IMR-90 (cell line): ENCODE measurements around the gene ANKRD44. TPM values are rescaled to one million over a fixed set of nuclear protein-coding genes. Genes with fewer than 3 reads are reported as not detected.

Source experiments
- ATAC-seq: fragments of 200-7000 bp; cut with Tn5 transposase; 2 replicates; pipeline ENCODE4 v1.9.1; 2020; ENCODE audit warnings: low read depth, mild to moderate bottlenecking, moderate library complexity
- BruUV-seq: library from RNA; stranded (reverse); fragments of 400-500 nt; replicated peaks from 2 replicates; lab custom pipeline; 2021; lab: Mats Ljungman, UMichigan
- CTCF ChIA-PET: fragments of 300-600 bp; formaldehyde crosslinking; extraction: SDS; loops from one replicate; lab custom pipeline; 2021; ENCODE audit warnings: antibody characterized with exemption; lab: Yijun Ruan, JAX
- POLR2A ChIA-PET: fragments of 300-600 bp; sonication (Branson Sonifier 250); formaldehyde crosslinking; loops from one replicate; lab custom pipeline; 2022; ENCODE audit warnings: antibody characterized with exemption; ENCODE audit not compliant: unreplicated experiment; lab: Charles Lee
- DNase-seq: peaks from one replicate; pipeline ENCODE4 v3.0.0; 2013
- H2AFZ ChIP-seq: replicated peaks from 2 replicates; pipeline ENCODE3; 2013; ENCODE audit warnings: low read length, mild to moderate bottlenecking; ENCODE audit not compliant: poor library complexity
- H2AK5ac ChIP-seq: 2 replicates; pipeline ENCODE4 v1.6.1; 2013; ENCODE audit warnings: low read depth, low read length, inconsistent platforms
- H2AK9ac ChIP-seq: replicated peaks from 2 replicates; pipeline ENCODE3; 2013; ENCODE audit warnings: mild to moderate bottlenecking, low read depth, low read length, moderate library complexity; ENCODE audit not compliant: poor library complexity
- H2BK120ac ChIP-seq: 2 replicates; pipeline ENCODE4 v1.6.1; 2013; ENCODE audit warnings: low read depth, low read length, inconsistent platforms
- H2BK15ac ChIP-seq: 3 replicates; pipeline ENCODE4 v1.6.1; 2013; ENCODE audit warnings: low read depth, low read length, inconsistent platforms
- H2BK20ac ChIP-seq: 2 replicates; pipeline ENCODE4 v1.6.1; 2013; ENCODE audit warnings: low read depth, mild to moderate bottlenecking, inconsistent platforms, low read length, moderate library complexity
- H2BK5ac ChIP-seq: 2 replicates; pipeline ENCODE4 v1.6.1; 2013; ENCODE audit warnings: mild to moderate bottlenecking, low read depth, low read length, inconsistent platforms; ENCODE audit not compliant: poor library complexity, severe bottlenecking
- H3K14ac ChIP-seq: replicated peaks from 2 replicates; pipeline ENCODE4 v1.6.1; 2013; ENCODE audit warnings: low read depth, low read length, inconsistent platforms
- H3K18ac ChIP-seq: 2 replicates; pipeline ENCODE4 v1.6.1; 2013; ENCODE audit warnings: low read depth, low read length, control low read depth
- H3K23ac ChIP-seq: 2 replicates; pipeline ENCODE4 v1.6.1; 2013; ENCODE audit warnings: low read depth, low read length, inconsistent platforms
- H3K27ac ChIP-seq: 2 replicates; pipeline ENCODE4 v1.5.1; 2013; ENCODE audit warnings: mild to moderate bottlenecking, control low read depth, low read length; ENCODE audit not compliant: insufficient read depth
- H3K27me3 ChIP-seq: 2 replicates; pipeline ENCODE4 v1.6.1; 2013; ENCODE audit warnings: low read length; ENCODE audit not compliant: control insufficient read depth, insufficient read depth
- H3K36me3 ChIP-seq: 2 replicates; pipeline ENCODE4 v1.6.1; 2013; ENCODE audit warnings: low read length, mixed read lengths; ENCODE audit not compliant: control insufficient read depth, insufficient read depth
- H3K4ac ChIP-seq: 2 replicates; pipeline ENCODE4 v1.6.1; 2013; ENCODE audit warnings: low read depth, low read length, inconsistent platforms
- H3K4me1 ChIP-seq: 2 replicates; pipeline ENCODE4 v1.6.1; 2013; ENCODE audit warnings: low read length, mixed read lengths; ENCODE audit not compliant: control insufficient read depth, insufficient read depth
- H3K4me2 ChIP-seq: 2 replicates; pipeline ENCODE4 v1.6.1; 2013; ENCODE audit warnings: low read depth, mild to moderate bottlenecking, control low read depth, low read length, moderate library complexity
- H3K4me3 ChIP-seq: 2 replicates; pipeline ENCODE4 v1.5.1; 2013; ENCODE audit warnings: low read depth, mild to moderate bottlenecking, control low read depth, low read length, moderate library complexity; ENCODE audit not compliant: insufficient read depth
- H3K56ac ChIP-seq: 2 replicates; pipeline ENCODE4 v1.6.1; 2013; ENCODE audit warnings: low read length, inconsistent platforms; ENCODE audit not compliant: insufficient read depth; ENCODE audit errors: extremely low read depth
- H3K79me1 ChIP-seq, 2 experiments: 2 replicates each; pipeline ENCODE4 v1.6.1; 2013; ENCODE audit warnings: low read length in 2 of 2, inconsistent platforms in 1 of 2, low read depth in 1 of 2
- H3K9ac ChIP-seq: 2 replicates; pipeline ENCODE4 v1.6.1; 2013; ENCODE audit warnings: low read depth, low read length, control low read depth
- H3K9me1 ChIP-seq: 2 replicates; pipeline ENCODE4 v1.6.1; 2013; ENCODE audit warnings: low read length, inconsistent platforms; ENCODE audit not compliant: insufficient read depth
- H3K9me3 ChIP-seq: 2 replicates; pipeline ENCODE4 v1.6.1; 2013; ENCODE audit warnings: low read length; ENCODE audit not compliant: control insufficient read depth, insufficient read depth
- H4K20me1 ChIP-seq: 2 replicates; pipeline ENCODE4 v1.6.1; 2013; ENCODE audit warnings: low read length, inconsistent platforms; ENCODE audit not compliant: insufficient read depth
- H4K5ac ChIP-seq: 2 replicates; pipeline ENCODE4 v1.6.1; 2013; ENCODE audit warnings: mild to moderate bottlenecking, low read depth, low read length, control low read depth
- H4K8ac ChIP-seq, 2 experiments: 2 replicates each; pipeline ENCODE4 v1.6.1; 2013; ENCODE audit warnings: low read depth in 2 of 2, low read length in 2 of 2, control low read depth in 1 of 2, inconsistent platforms in 1 of 2
- H4K91ac ChIP-seq: 2 replicates; pipeline ENCODE4 v1.6.1; 2013; ENCODE audit warnings: low read depth, low read length, inconsistent platforms; ENCODE audit not compliant: insufficient read depth
- CEBPB ChIP-seq: IDR thresholded peaks from 2 replicates; pipeline ENCODE4 v1.6.1; 2012; ENCODE audit warnings: low read depth, low read length, improper control_type of control experiment
- CHD1 ChIP-seq: IDR thresholded peaks from 2 replicates; pipeline ENCODE4 v1.6.1; 2012; ENCODE audit warnings: low read depth, low read length, improper control_type of control experiment
- ELK1 ChIP-seq: fragments of 150-350 bp; IDR thresholded peaks from 2 replicates; pipeline ENCODE4 v1.6.1; 2016; ENCODE audit warnings: low read depth, mild to moderate bottlenecking, low read length, moderate library complexity, borderline replicate concordance
- MAFK ChIP-seq: IDR thresholded peaks from 2 replicates; pipeline ENCODE4 v1.6.1; 2012; ENCODE audit warnings: low read depth, low read length, improper control_type of control experiment
- POLR2A ChIP-seq: IDR thresholded peaks from 2 replicates; pipeline ENCODE4 v1.6.1; 2012; ENCODE audit warnings: mild to moderate bottlenecking, low read depth, low read length
- WGBS, 2 experiments: methylation state at CpG; one replicate each; pipeline versions ENCODE4 v1.1.5 to v1.1.7; 2013; ENCODE audit warnings: missing lambda C conversion rate in 2 of 2; ENCODE audit not compliant: insufficient read length in 1 of 2; ENCODE audit errors: extremely low coverage in 2 of 2; 5-methylcytosine and 5-hydroxymethylcytosine counted together
- dilution Hi-C: fragments of 300-500 bp; cut with HindIII; formaldehyde crosslinking; loops from one replicate; pipeline ENCODE4 v1.14.3; 2018; ENCODE audit warnings: low sequenced_read_pairs; ENCODE audit not compliant: unreplicated experiment
- in situ Hi-C: fragments of 300-500 bp; cut with MboI; formaldehyde crosslinking; loops from 3 replicates; pipeline ENCODE4 v1.14.3; 2019; ENCODE audit warnings: low sequenced_read_pairs, inconsistent platforms, mixed read lengths
- intact Hi-C: fragments of 100-400 bp; cut with micrococcal nuclease; formaldehyde crosslinking; loops from 2 replicates; pipeline ENCODE4 v1.10.0; 2022
- polyA plus RNA-seq, 3 experiments: library from polyadenylated mRNA; depleted of rRNA; stranded (reverse); fragments of >200 nt; gene quantifications; 2 replicates each; pipeline ENCODE4 v1.2.3, GENCODE V29; 2012; ENCODE audit warnings: low replicate concordance in 1 of 3
- total RNA-seq: library from RNA; depleted of rRNA; stranded (reverse); fragments of >200 nt; gene quantifications from 2 replicates; pipeline ENCODE4 v1.2.3, GENCODE V29; 2012

The ANKRD44 gene
- total and polyA plus RNA-seq, 2 of the 4 experiments (the other 2 are of a cell fraction) = 5.2 to 15.6 TPM

DNA sequence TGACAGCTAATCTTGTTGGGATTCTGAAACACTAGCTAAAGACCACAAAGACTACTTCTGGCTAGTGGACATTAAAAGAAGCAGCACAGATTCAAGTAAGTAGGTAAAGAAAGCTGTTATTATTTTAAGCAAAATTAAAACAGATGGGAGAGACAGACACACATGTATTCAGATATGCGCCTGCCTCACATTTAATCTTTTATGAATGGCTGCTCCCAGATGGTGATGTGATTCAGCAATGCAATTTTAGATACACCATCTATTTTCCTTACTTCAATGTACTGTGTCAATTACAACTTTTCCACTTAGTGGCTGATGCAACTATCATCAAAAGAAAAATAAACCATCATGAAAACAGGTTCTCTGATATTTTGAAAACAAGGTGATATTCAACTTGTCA, 251.1 kb downstream of the ANKRD44 start:
- Histone ChIP-seq H4K8ac (no peak overlapping the region), H3K9me1 (no peaks in the 10 kb centered on the region), H2BK120ac (no peak overlapping the region), H3K23ac (no peak overlapping the region), H3K4me2 (no peak overlapping the region), H2BK20ac (no peak overlapping the region), H2BK15ac (no peak overlapping the region), H3K4me3 (no peak overlapping the region), H3K4ac (no peak overlapping the region), H2AK9ac (no peak overlapping the region), H3K27me3 (no peaks in the 10 kb centered on the region), H2AFZ (no peak overlapping the region), H3K14ac (no peak overlapping the region), H3K4me1 (no peaks in the 10 kb centered on the region), H3K9ac (no peak overlapping the region), H2AK5ac (no peak overlapping the region), H2BK5ac (no peak overlapping the region), H3K9me3 (peaks cover 2% of the 10 kb centered on the region; the same call in 1 of the 2 replicates), H3K79me1 (no peaks in the 10 kb centered on the region), H4K20me1 (no peaks in the 10 kb centered on the region), H4K5ac (no peak overlapping the region), H3K27ac (no peak overlapping the region), H3K56ac (no peak overlapping the region), H3K36me3 (no peaks in the 10 kb centered on the region), H4K91ac (no peak overlapping the region), H3K18ac (no peak overlapping the region)
- CTCF ChIA-PET = no interaction called here
- no TSS peak for BruUV-seq
- no CpG with 5 or more reads among the region's 1 CpG for WGBS, 2 experiments
- in situ Hi-C loops (no loop called here), intact Hi-C loops (no loop called here), dilution Hi-C loops (no loop called here)
- no peak for TF ChIP-seq ELK1
- TF ChIP-seq CHD1 = no peak
- no peak for TF ChIP-seq POLR2A
- no peak for TF ChIP-seq CEBPB
- TF ChIP-seq MAFK = no peak
- POLR2A ChIA-PET = interaction anchor here (0.6 kb wide), 1 partner anchor 31 kb away, joined by 3 read pairs; no protein-coding TSS in a partner anchor
- DNase-seq = no peak
- ATAC-seq = no peak
